ENCODE results near the gene TINAGL1.

TINAGL1 gene, protein sequence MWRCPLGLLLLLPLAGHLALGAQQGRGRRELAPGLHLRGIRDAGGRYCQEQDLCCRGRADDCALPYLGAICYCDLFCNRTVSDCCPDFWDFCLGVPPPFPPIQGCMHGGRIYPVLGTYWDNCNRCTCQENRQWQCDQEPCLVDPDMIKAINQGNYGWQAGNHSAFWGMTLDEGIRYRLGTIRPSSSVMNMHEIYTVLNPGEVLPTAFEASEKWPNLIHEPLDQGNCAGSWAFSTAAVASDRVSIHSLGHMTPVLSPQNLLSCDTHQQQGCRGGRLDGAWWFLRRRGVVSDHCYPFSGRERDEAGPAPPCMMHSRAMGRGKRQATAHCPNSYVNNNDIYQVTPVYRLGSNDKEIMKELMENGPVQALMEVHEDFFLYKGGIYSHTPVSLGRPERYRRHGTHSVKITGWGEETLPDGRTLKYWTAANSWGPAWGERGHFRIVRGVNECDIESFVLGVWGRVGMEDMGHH

GRCh38 chr1:31576201-31576669, at the start of gene TINAGL1:
Gene TINAGL1 (plus strand): TSS chr1:31576515. CDS start chr1:31577149, 634 bp downstream.
- no peak for DNase-seq

DNA sequence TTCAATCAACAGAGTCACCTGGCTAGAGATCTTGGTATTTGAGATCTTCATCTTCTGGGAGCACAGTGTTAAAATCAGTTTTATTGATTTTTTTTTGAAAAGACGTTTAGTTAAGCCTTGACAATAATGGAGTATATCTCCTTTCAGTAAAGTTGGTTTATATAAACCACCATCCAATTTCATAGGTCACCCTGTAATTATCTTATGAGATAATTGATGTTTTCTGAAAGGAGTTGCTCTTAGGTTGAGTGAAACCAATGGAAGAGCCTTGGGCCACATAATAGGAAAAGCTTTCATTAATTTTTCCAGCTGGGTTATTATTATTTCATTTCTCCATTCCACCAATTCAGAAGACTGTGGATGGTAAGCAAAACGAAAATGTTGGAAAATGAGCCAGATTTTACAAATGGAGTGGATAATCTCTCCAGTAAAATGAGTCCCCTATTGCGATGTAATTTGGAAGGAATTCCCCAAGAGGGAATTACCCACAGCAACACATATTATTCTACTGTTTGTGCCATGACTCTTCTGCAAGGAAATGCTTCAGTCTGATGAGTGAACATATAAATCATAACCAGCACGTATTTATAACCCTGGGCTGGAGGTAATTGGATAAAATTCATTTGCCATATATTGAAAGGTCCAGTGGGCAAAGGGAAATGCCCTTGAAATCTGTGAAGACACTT, 46.2 kb upstream of the TINAGL1 start:
- no peak for DNase-seq

DNA sequence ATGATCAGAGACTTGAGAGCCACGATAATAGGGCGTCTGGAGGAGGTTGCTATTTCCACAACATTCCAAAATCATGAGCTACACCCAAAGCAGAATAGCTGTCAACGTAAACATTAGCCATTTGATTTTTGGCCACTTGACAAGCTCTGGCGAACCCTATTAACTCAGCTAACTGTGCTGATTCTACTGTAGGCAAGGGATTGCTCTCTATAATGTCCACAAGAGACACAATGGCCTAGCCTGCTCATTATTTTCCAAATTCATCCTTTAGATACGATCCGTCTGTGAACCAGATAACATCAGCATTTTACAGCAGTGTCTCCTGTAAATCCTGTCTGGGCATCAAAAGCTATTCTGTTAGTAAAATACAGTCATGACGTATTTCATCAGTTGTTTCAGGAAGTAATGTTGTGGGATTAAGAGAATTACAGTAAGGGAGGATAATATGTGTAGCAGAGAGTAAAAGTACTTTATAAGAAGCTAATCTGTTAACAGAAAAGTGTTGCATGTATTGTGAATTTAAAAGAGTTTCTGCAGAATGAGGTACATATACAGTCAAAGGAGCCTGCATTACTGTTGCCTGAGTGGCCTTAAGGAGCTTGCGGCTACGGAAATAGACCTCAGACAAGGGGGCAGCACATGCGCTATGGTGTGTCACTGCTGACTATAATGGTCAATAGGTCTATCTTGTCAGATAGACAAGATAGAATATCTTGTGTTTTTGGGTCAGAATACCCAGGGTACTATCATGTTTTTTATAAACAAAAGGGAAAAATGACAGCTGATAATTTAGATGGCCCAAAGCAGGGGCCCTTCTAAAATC, 44.9 kb upstream of the TINAGL1 start:
- no peak for DNase-seq

DNA sequence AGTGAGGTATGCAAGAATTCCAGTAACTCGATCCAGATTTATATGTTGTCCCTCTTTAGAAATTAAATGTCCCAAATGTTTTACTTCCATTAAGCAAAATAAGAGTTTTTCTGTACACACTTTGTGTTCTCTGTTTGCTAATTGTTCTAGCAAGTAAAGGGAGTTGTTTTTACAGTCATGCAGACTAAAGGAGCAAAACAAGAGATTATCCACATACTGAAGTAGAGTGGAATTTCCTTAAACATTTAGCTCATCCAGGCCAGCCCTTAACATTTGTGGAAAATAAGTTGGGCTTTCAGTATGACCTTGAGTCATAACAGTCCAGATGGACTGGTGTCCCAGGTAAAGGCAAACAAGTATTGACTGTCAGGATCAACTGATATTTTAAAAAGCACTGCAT, 44.1 kb upstream of the TINAGL1 start:
- DNase-seq = no peak

GRCh38 chr1:31535561-31535960, 40.8 kb upstream of the TINAGL1 start:
- DNase-seq = no peak

DNA sequence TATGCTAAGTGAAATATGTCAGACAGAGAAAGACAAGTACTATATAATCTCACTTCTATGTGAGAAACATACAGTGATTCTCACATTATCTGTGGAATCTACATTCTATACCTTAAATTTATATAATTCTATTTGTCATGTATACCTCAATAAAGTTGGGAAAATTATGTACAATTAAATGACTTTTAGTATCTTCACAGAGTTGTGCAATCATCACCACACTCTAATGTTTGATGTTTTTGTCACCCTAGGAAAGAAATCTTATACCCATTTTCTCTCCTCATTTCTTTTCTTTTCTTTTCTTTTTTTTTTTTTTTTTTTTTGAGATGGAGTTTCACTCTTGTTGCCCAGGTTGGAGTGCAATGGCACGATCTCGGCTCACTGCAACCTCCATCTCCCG, 37.0 kb upstream of the TINAGL1 start:
- no peak for DNase-seq

DNA sequence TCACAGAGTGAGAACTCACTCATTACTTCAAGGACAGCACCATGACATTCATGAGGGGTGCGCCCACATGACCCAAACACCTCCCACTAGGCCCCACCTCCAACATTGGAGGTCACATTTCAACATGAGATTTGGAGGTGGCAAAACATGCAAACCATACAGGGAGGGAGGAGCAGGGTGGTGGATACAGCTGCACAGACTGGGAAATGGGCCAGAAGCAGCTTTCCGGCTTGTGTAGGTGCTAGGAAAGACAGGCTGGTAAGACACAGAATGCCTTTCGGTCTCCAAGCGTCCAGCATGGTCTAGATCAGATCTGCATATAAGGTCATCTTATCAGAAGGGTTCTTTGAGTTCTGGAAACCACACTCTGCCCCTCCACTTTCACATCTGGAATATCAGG, 35.1 kb upstream of the TINAGL1 start:
- DNase-seq = no peak

DNA sequence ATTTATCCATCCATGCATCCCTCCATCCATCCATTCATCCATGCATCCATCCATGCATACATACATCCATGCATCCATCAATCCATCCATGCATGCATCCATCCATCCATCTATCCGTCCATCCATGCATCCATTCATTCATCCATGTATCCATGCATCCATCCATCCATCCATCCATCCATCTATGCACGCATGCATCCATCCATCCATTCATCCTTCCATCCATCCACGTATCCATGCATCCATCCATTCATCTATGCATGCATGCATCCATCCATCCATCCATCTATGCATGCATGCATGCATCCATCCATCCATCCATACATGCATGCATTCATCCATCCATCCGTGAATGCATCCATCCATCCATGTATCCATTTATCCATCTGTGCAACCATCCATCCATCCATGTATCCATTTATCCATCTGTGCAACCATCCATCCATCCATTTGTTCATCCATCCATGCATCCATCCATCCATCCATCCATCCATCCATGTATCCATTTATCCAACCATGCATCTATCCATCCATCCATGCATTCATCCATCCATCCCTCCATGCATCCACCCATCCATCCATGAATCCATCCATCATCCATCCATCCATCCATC, 30.3 kb upstream of the TINAGL1 start:
- DNase-seq = no peak

DNA sequence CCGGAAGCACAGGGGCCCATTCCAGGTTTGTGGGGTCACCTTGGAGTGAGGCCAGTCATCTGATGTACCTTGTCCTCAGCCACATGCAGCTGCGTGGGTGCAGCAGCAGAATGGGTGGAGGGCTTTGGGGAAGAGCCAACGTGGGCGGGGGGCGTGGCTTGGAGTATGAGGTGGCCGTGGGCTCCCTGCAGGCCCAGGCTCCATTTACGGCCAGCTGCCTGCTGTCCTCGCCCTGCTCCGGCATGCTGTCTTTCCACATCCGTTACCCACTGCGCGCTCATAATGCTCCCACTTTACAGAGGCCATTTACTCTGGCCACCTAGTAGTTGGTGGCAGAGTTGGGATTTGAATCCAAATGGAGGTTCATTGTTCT, 27.8 kb upstream of the TINAGL1 start:
- DNase-seq = no peak

DNA sequence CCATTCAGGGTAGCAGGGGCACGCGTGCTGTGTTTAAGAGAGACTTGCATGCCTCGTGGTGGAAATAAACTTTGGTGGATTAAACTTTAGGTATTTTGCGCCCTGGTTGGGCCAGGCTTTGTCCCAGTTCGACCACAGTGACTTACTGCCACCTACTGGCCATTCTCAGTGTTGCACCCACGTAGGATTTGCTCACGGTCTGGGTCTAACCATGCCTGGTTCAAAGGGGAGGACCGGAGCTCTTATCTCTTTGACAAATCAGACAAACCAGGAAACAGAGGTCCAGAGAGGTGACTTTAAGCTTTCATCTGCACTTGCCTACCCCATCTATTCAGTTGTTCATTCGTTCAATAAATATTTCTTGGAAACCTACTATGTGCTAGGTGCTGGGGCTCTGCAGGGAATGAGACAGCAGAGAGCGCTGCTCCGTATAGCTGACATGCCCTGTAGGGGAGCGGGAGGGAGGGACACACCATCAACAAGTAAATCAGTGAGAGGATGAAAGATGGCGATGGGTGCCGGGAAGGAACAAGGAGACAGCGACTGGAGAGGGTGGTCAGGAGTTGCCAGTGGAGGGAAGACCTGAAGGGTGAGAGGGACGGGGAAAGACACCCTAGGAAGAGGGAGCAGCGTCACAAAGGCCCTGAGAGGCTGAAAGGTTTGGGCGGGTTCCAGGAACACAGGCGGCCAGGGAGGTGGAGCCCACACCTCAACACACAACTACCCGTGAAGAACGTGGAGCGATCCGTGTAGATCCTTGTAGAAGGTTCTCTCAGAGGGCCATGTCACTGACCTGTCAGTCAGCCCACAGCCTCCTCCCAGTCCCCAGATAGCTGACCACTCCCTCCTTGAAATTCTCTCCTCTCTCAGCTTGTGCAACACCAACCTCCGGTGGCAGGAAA, 27.2 kb upstream of the TINAGL1 start:
- DNase-seq = peak; percentile 88

- no peak for DNase-seq
Measured at GRCh38 chr1:31549809-31550620, 26.3 kb upstream of the TINAGL1 start.

GRCh38 chr1:31551208-31551607, 25.1 kb upstream of the TINAGL1 start:
- no peak for DNase-seq

- DNase-seq = no peak
Measured at GRCh38 chr1:31552489-31552888, 23.8 kb upstream of the TINAGL1 start.

DNA sequence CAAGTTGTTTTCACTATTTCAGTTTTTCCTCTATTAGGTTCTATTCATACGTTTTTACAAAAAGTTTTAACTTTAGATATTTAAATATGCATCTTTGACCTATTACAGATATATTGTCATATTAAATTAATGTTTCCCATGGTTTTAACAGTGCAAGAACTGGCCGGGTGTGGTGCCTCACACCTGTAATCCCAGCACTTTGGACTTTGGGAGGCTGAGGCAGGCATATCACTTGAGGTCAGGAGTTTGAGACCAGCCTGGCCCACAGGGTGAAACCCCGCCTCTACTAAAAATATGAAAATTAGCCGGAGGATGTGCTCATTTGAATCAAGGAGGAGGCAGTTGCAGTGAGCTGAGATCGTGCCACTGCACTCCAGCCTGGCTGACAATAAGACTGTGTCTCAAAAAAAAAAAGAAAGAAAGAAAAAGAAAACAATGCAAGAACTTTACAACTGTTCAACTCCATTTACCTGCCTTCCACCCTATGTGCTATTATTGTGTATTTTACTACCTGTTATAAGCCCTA, 19.8 kb upstream of the TINAGL1 start:
- no peak for DNase-seq

DNA sequence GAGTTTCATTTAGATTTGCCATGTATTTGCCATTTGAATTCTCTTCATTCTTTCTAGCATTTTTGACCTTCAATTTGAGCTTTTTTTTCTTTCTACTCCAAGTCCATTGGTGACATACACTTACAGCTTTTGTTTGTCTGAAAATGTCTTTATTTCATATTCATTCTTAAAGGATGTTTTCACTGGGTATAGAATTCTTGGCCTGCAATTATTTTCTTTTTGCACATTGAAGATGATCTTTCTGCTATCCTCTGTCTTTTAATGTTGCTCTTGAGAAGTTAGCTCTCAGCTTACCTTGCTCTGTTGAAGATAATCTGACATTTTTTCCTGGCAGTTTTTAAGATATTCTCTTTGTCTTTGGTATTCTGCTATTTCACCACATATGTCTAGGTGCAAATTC, 16.6 kb upstream of the TINAGL1 start:
- no peak for DNase-seq

DNA sequence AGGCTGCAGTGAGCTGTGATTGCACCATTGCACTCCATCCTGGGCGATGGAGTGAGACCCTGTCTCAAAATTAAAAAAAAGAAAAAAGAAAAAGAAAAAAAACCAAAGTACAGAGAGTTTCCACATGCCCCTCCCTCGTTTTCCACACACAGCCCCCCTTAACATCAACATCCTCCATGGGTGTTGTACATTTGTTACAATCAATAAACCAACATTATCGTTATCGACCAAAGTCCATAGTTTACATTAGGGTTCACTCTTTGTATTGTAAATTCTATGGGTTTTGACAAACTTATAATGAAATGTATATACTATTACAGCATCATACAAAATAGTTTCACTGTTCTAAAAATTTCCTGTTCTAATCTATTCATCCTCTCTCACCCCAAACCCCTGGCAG, 15.9 kb upstream of the TINAGL1 start:
- DNase-seq = no peak

DNA sequence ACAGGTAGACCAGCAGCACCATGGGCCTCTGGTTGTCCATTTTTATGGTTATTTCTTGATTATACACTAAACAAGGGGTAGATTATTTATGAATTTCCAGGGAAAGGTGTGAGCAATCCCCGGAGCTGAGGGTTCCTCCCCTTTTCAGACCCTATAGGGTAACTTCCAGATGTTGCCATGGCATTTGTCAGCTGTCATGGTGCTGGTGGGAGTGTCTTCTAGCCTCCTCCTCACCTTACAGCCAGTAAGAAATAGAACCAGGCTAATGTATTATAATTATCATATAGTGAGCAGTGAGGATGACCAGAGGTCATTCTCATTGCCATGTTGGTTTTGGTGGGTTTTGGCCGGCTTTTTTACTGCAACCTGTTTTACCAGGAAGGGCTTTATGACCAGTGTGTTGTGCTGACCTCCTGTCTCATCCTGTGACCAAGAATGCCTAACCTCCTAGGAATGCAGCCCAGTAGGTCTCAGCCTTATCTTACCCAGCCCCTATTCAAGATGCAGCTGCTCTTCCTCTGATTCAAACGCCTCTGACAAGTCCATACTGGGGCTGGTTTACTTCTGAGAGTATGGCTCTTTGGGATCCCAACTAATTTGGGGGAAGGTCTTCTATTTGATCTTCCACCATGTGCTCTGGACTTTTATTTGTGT, 13.5 kb upstream of the TINAGL1 start:
- no peak for DNase-seq

GRCh38 chr1:31564606-31564989, 11.7 kb upstream of the TINAGL1 start:
- DNase-seq = no peak

DNA sequence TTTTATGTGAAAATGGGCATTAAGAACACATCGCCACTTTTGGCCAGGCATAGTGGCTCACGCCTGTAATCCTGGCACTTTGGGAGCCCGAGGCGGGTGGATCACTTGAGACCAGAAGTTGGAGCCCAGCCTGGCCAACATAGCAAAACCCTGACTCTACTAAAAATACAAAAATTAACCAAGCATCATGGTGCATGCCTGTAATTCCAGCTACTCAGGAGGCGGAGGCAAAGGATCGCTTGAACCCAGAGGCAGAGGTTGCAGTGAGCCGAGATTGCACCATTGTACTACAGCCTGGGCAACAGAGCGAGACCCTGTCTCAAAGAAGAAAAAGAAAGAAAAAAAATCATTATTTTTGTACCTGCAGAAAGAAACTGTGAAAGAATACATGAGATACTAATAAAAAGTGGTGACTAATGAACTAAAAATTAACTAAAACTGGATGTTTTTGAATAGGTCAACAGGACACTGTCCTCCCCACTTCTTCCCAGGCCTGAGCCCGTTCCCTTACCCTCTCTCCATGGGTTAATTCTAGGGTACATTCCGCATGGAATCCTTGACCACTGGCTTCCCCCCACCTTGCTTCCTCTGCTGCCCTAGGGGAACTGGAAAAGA, 8.3 kb upstream of the TINAGL1 start:
- DNase-seq = no peak
